ENCODE results near the gene LCP1. TPM values are rescaled to one million over a fixed set of nuclear protein-coding genes. Genes with fewer than 3 reads are reported as not detected.
A peak's percentile ranks its signal among the peaks of the same experiment; 100 is the strongest.

LCP1 gene
- total and polyA plus RNA-seq, 2 of the 13 experiments (the other 11 are each of a cell fraction or from before 2014, with no cell fraction given) = 1.6 TPM

DNA sequence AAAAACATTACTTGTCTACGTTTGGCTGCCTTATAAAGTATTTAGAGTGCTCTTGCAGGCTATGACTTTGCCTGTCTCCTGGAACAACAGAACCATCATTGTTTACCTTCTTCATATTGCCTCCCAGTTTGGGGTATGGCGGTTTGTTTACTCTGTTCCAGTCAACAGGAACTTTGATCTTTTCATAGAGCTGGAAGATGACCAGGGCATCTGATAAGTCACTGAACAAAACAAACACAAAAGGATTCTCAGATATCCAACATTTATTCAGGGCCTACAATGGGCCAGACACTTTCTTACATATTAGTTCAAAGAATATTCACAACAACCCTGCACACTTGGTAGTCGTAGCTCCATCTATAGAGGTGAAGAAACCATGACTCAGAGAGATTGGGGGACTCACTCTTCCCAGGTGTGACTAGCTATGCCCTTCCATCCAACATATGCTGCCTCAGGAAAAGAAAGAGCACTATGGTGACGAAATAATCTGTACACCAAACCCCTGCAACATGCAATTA, 38.7 kb downstream of the LCP1 start (continued):
- TF ChIP-seq, protein P1, sequence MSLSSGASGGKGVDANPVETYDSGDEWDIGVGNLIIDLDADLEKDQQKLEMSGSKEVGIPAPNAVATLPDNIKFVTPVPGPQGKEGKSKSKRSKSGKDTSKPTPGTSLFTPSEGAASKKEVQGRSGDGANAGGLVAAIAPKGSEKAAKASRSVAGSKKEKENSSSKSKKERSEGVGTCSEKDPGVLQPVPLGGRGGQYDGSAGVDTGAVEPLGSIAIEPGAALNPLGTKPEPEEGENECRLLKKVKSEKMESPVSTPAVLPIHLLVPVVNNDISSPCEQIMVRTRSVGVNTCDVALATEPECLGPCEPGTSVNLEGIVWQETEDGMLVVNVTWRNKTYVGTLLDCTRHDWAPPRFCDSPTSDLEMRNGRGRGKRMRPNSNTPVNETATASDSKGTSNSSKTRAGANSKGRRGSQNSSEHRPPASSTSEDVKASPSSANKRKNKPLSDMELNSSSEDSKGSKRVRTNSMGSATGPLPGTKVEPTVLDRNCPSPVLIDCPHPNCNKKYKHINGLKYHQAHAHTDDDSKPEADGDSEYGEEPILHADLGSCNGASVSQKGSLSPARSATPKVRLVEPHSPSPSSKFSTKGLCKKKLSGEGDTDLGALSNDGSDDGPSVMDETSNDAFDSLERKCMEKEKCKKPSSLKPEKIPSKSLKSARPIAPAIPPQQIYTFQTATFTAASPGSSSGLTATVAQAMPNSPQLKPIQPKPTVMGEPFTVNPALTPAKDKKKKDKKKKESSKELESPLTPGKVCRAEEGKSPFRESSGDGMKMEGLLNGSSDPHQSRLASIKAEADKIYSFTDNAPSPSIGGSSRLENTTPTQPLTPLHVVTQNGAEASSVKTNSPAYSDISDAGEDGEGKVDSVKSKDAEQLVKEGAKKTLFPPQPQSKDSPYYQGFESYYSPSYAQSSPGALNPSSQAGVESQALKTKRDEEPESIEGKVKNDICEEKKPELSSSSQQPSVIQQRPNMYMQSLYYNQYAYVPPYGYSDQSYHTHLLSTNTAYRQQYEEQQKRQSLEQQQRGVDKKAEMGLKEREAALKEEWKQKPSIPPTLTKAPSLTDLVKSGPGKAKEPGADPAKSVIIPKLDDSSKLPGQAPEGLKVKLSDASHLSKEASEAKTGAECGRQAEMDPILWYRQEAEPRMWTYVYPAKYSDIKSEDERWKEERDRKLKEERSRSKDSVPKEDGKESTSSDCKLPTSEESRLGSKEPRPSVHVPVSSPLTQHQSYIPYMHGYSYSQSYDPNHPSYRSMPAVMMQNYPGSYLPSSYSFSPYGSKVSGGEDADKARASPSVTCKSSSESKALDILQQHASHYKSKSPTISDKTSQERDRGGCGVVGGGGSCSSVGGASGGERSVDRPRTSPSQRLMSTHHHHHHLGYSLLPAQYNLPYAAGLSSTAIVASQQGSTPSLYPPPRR (CRISPR knock-in tag; IDR thresholded peaks at IDR 0.05; ENCODE audit: borderline replicate concordance) = peak; percentile 90; the same call in 1 of the 2 replicates
- TF ChIP-seq GTF3A (CRISPR knock-in tag; conservative IDR thresholded peaks at IDR 0.05) = no peak
- no peak; the same call in 1 of the 2 replicates for TF ChIP-seq KMT2B (CRISPR knock-in tag; IDR thresholded peaks at IDR 0.05)
- peak; percentile 62 to 72 for TF ChIP-seq NR2F1 (CRISPR knock-in tag; IDR thresholded peaks at IDR 0.05)
- TF ChIP-seq TOE1 (CRISPR knock-in tag; IDR thresholded peaks at IDR 0.05) = 0 out of 2 replicates have a peak, but pooled peaks have one; percentile 26
- peak; percentile 70 for TF ChIP-seq ELF3 (CRISPR knock-in tag; IDR thresholded peaks at IDR 0.05)
- TF ChIP-seq RXRA (CRISPR knock-in tag; IDR thresholded peaks at IDR 0.05) = peak; percentile 62; the same call in 1 of the 2 replicates
- TF ChIP-seq FOSL1 (CRISPR knock-in tag; IDR thresholded peaks at IDR 0.05; ENCODE audit: borderline replicate concordance) = no peak
- TF ChIP-seq, protein P2, sequence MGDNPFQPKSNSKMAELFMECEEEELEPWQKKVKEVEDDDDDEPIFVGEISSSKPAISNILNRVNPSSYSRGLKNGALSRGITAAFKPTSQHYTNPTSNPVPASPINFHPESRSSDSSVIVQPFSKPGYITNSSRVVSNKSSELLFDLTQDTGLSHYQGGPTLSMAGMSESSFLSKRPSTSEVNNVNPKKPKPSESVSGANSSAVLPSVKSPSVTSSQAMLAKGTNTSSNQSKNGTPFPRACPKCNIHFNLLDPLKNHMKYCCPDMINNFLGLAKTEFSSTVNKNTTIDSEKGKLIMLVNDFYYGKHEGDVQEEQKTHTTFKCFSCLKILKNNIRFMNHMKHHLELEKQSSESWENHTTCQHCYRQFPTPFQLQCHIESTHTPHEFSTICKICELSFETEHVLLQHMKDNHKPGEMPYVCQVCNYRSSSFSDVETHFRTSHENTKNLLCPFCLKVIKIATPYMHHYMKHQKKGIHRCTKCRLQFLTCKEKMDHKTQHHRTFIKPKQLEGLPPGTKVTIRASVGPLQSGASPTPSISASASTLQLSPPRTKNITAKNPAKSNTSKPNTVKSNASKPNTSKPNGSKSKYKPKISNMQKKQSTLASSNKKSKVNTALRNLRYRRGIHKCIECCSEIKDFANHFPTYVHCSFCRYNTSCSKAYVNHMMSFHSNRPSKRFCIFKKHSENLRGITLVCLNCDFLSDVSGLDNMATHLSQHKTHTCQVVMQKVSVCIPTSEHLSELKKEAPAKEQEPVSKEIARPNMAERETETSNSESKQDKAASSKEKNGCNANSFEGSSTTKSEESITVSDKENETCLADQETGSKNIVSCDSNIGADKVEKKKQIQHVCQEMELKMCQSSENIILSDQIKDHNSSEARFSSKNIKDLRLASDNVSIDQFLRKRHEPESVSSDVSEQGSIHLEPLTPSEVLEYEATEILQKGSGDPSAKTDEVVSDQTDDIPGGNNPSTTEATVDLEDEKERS (CRISPR knock-in tag; IDR thresholded peaks at IDR 0.05) = 0 out of 2 replicates have a peak, but pooled peaks have one; percentile 67
- TF ChIP-seq, protein P3, sequence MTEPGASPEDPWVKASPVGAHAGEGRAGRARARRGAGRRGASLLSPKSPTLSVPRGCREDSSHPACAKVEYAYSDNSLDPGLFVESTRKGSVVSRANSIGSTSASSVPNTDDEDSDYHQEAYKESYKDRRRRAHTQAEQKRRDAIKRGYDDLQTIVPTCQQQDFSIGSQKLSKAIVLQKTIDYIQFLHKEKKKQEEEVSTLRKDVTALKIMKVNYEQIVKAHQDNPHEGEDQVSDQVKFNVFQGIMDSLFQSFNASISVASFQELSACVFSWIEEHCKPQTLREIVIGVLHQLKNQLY (CRISPR knock-in tag; IDR thresholded peaks at IDR 0.05) = peak; percentile 76; the same call in 1 of the 2 replicates
- TF ChIP-seq, protein P4, sequence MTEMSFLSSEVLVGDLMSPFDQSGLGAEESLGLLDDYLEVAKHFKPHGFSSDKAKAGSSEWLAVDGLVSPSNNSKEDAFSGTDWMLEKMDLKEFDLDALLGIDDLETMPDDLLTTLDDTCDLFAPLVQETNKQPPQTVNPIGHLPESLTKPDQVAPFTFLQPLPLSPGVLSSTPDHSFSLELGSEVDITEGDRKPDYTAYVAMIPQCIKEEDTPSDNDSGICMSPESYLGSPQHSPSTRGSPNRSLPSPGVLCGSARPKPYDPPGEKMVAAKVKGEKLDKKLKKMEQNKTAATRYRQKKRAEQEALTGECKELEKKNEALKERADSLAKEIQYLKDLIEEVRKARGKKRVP (CRISPR knock-in tag; IDR thresholded peaks at IDR 0.05) = peak in 1 of 2 experiments; percentile 57; a peak in 1 of 4 replicates
- no peak for TF ChIP-seq ZFP36 (IDR thresholded peaks at IDR 0.05; ENCODE audit: borderline replicate concordance, low read depth, low read length, partially characterized antibody)
- 0 out of 3 replicates have a peak, but pooled peaks have one; percentile 40 for TF ChIP-seq MXI1 (IDR thresholded peaks at IDR 0.05; ENCODE audit: borderline replicate concordance, low read depth, low read length)
- TF ChIP-seq CEBPB (IDR thresholded peaks at IDR 0.05; ENCODE audit: borderline replicate concordance, low read depth, low read length) = peak; percentile 67; the same call in 1 of the 2 replicates
- no peak for TF ChIP-seq SOX6 (IDR thresholded peaks at IDR 0.05)
- TF ChIP-seq SOX6 (CRISPR knock-in tag; IDR thresholded peaks at IDR 0.05) = peak; percentile 98
- no peak for TF ChIP-seq MAF1 (CRISPR knock-in tag; IDR thresholded peaks at IDR 0.05; ENCODE audit: borderline replicate concordance)
- TF ChIP-seq, protein P5, sequence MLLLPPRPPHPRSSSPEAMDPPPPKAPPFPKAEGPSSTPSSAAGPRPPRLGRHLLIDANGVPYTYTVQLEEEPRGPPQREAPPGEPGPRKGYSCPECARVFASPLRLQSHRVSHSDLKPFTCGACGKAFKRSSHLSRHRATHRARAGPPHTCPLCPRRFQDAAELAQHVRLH (CRISPR knock-in tag; IDR thresholded peaks at IDR 0.05; ENCODE audit: borderline replicate concordance, low read depth) = peak; percentile 58; the same call in 1 of the 2 replicates
- TF ChIP-seq ZNF652 (CRISPR knock-in tag; IDR thresholded peaks at IDR 0.05; ENCODE audit: borderline replicate concordance, low read depth) = 0 out of 2 replicates have a peak, but pooled peaks have one; percentile 27
- TF ChIP-seq FOXM1 (CRISPR knock-in tag; IDR thresholded peaks at IDR 0.05) = no peak
